Osteoblast (primary cell): ENCODE data around the gene MGAT2. TPM values are rescaled to one million over a fixed set of nuclear protein-coding genes. Genes with fewer than 3 reads are reported as not detected.

ENCODE experiments used
- DNase-seq: peaks from one replicate; pipeline ENCODE4 v3.0.0; 2011; ENCODE audit warnings: low spot score, mixed read lengths; ENCODE audit not compliant: insufficient read length; ENCODE audit errors: missing footprints
- H2AFZ ChIP-seq: 2 replicates; pipeline ENCODE4 v1.6.0; 2011; ENCODE audit warnings: mild to moderate bottlenecking, low read length
- H3K27ac ChIP-seq: 2 replicates; pipeline ENCODE4 v1.5.1; 2011; ENCODE audit warnings: mild to moderate bottlenecking, low read depth, low read length, moderate library complexity
- H3K27me3 ChIP-seq: 2 replicates; pipeline ENCODE4 v1.6.0; 2012; ENCODE audit warnings: mild to moderate bottlenecking, control low read depth, inconsistent platforms, low read length, moderate library complexity; ENCODE audit not compliant: insufficient read depth
- H3K36me3 ChIP-seq: 2 replicates; pipeline ENCODE4 v1.5.1; 2011; ENCODE audit warnings: mild to moderate bottlenecking, low read length, control low read depth, moderate library complexity; ENCODE audit not compliant: insufficient read depth
- H3K4me1 ChIP-seq: 2 replicates; pipeline ENCODE4 v1.5.1; 2011; ENCODE audit warnings: mild to moderate bottlenecking, low read length, control low read depth, moderate library complexity; ENCODE audit not compliant: insufficient read depth
- H3K4me2 ChIP-seq: 2 replicates; pipeline ENCODE4 v1.6.0; 2011; ENCODE audit warnings: mild to moderate bottlenecking, low read length; ENCODE audit not compliant: insufficient read depth
- H3K4me3 ChIP-seq: fragments of 200-600 bp; sonication (generic); 3 replicates; pipeline ENCODE4 v1.5.1; 2012; ENCODE audit warnings: mild to moderate bottlenecking, low read length, inconsistent platforms; ENCODE audit not compliant: insufficient read depth
- H3K79me2 ChIP-seq: 2 replicates; pipeline ENCODE4 v1.6.0; 2012; ENCODE audit warnings: mild to moderate bottlenecking, low read length, control low read depth, inconsistent platforms; ENCODE audit not compliant: insufficient read depth
- H3K9me3 ChIP-seq: 2 replicates; pipeline ENCODE4 v1.5.1; 2011; ENCODE audit warnings: low read depth, low read length, control low read depth
- H4K20me1 ChIP-seq: 2 replicates; pipeline ENCODE4 v1.6.0; 2012; ENCODE audit warnings: mild to moderate bottlenecking, low read length, control low read depth; ENCODE audit not compliant: insufficient read depth
- total RNA-seq: library from RNA; depleted of rRNA; stranded (reverse); fragments of >200 nt; gene quantifications from 2 replicates; pipeline ENCODE4 v1.2.3, GENCODE V29; 2012
- TF ChIP-seq, protein P1 (sequence below): IDR thresholded peaks from 2 replicates; pipeline ENCODE4 v1.5.1; 2011; ENCODE audit warnings: mild to moderate bottlenecking, low read depth, low read length, moderate library complexity; ENCODE audit errors: extremely low read depth

Gene MGAT2
- total RNA-seq, 1 donor, result 63.0 TPM

DNA sequence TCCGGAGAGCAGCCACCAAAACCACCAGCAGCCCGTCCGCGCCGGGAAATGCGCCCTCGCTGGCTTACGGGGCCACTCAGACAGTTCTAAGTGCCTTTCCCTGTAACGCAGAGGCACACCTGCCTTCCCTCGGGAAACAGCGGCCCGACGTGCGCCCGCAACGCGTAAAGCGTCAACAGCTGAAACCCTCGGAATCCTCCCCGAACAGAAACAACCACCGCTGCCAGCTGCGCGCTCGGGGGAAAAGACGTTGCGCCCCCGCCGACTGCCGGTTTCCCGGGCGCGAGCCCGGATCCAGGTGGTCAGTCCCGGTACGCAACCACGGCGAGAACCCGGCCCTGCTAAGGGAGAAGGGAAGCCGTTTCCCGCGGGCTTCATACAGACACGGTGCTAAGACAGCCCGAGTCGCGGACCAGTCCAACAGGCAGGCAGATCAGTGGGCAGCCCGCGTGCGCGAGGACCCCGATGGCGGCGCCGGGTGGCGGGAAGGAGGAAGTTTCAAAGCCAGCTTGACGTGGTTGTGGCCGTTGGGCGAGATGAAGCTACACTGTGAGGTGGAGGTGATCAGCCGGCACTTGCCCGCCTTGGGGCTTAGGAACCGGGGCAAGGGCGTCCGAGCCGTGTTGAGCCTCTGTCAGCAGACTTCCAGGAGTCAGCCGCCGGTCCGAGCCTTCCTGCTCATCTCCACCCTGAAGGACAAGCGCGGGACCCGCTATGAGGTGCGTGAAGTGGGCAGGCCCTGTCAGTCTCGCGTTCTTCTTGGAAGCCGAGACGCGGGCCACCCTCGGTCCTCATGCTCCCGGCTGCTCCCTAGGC, 21.9 kb upstream of the MGAT2 start, which contains the start of gene LRR1:
Gene LRR1, plus strand, starts transcription at position 456 of the 816 bp plus-strand sequence. Its CDS starts 81 bp downstream, at position 537.
- Histone ChIP-seq H2AFZ (peak within 1 kb of the TSS; percentile 92), H3K27me3 (no peaks in the 10 kb centered on the region), H4K20me1 (no peaks in the 10 kb centered on the region), H3K4me2 (peak within 1 kb of the TSS; percentile 98), H3K9me3 (no peaks in the 10 kb centered on the region), H3K4me3 (peak within 1 kb of the TSS; percentile 93), H3K27ac (peak within 1 kb of the TSS; percentile 94), H3K36me3 (peaks cover 3% of the 10 kb centered on the region), H3K79me2 (peaks cover 35% of the 10 kb centered on the region), H3K4me1 (peaks cover 14% of the 10 kb centered on the region)
- TF ChIP-seq, protein P1, sequence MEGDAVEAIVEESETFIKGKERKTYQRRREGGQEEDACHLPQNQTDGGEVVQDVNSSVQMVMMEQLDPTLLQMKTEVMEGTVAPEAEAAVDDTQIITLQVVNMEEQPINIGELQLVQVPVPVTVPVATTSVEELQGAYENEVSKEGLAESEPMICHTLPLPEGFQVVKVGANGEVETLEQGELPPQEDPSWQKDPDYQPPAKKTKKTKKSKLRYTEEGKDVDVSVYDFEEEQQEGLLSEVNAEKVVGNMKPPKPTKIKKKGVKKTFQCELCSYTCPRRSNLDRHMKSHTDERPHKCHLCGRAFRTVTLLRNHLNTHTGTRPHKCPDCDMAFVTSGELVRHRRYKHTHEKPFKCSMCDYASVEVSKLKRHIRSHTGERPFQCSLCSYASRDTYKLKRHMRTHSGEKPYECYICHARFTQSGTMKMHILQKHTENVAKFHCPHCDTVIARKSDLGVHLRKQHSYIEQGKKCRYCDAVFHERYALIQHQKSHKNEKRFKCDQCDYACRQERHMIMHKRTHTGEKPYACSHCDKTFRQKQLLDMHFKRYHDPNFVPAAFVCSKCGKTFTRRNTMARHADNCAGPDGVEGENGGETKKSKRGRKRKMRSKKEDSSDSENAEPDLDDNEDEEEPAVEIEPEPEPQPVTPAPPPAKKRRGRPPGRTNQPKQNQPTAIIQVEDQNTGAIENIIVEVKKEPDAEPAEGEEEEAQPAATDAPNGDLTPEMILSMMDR, result no peak
- DNase-seq, result peak; percentile 96

DNA sequence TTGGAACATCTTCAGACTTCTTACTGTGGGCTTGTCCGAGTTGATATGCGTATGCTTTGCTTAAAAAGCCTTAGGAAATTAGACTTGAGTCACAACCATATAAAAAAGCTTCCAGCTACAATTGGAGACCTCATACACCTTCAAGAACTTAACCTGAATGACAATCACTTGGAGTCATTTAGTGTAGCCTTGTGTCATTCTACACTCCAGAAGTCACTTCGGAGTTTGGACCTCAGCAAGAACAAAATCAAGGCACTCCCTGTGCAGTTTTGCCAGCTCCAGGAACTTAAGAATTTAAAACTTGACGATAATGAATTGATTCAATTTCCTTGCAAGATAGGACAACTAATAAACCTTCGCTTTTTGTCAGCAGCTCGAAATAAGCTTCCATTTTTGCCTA, 13.0 kb upstream of the MGAT2 start:
- H3K4me2 ChIP-seq, result no peak overlapping the region
- H3K27me3 ChIP-seq, result no peaks in the 10 kb centered on the region
- peaks cover 12% of the 10 kb centered on the region for H3K36me3 ChIP-seq

DNA sequence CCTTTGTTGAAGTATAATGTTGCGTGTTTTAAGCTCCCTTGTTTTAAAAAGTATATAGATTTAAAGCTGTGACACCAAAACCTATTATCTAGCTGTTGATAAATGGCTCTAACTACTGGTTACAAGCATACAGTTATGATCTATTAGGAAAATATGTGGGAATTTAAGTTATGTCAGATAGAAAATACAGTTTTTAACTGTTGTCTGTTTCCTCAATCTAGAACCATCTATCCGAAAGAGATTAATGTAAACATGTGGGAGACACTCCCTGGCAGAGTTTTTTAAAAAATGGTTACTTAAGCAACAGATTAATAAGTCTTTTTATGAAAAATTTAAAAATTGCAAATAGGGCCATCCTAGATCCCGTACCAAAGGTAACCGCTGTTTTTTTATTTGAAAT, 8.3 kb upstream of the MGAT2 start:
- Histone ChIP-seq H2AFZ (no peak overlapping the region), H4K20me1 (no peaks in the 10 kb centered on the region), H3K9me3 (no peaks in the 10 kb centered on the region), H3K27me3 (no peaks in the 10 kb centered on the region), H3K27ac (no peak overlapping the region), H3K36me3 (peaks cover 13% of the 10 kb centered on the region), H3K4me2 (no peak overlapping the region), H3K4me3 (no peak overlapping the region), H3K4me1 (peaks cover 7% of the 10 kb centered on the region), H3K79me2 (peaks cover 6% of the 10 kb centered on the region)
- DNase-seq, result no peak
- TF ChIP-seq, protein P1, result no peak

More for the DNA sequence above, 13.0 kb upstream of the MGAT2 start:
- Histone ChIP-seq H4K20me1 (no peaks in the 10 kb centered on the region), H3K4me1 (no peaks in the 10 kb centered on the region), H3K27ac (no peak overlapping the region), H3K4me3 (no peak overlapping the region), H3K9me3 (no peaks in the 10 kb centered on the region), H2AFZ (no peak overlapping the region), H3K79me2 (peaks cover 8% of the 10 kb centered on the region)
- TF ChIP-seq, protein P1, result no peak
- DNase-seq, result peak; percentile 46

DNA sequence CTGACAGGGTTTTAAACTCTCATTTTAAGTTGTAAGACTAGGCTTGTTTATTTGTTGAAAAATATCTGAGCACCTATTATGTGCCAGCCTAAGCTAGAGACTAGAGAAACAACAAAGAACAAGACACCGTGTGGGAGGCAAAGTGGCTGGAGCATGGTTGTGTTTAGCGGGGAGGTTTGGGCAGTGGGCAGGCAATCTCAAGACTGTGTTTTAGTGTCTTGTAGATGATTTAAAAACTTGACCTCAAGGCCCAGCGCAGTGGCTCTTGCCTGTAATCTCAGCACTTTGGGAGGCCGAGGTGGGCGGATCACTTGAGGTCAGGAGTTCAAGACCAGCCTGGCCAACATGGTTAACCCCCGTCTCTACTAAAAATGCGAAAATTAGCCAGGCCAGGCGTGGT, 7.9 kb upstream of the MGAT2 start:
- no peak for DNase-seq
- Histone ChIP-seq H3K9me3 (no peaks in the 10 kb centered on the region), H3K36me3 (peaks cover 13% of the 10 kb centered on the region), H3K27me3 (no peaks in the 10 kb centered on the region), H3K4me2 (no peak overlapping the region), H3K4me1 (peaks cover 12% of the 10 kb centered on the region), H4K20me1 (peaks cover 1% of the 10 kb centered on the region), H2AFZ (no peak overlapping the region), H3K27ac (no peak overlapping the region), H3K79me2 (peaks cover 3% of the 10 kb centered on the region), H3K4me3 (no peak overlapping the region)
- TF ChIP-seq, protein P1, result no peak
